ENCODE results near the gene MTCL3.

The MTCL3 gene

DNA sequence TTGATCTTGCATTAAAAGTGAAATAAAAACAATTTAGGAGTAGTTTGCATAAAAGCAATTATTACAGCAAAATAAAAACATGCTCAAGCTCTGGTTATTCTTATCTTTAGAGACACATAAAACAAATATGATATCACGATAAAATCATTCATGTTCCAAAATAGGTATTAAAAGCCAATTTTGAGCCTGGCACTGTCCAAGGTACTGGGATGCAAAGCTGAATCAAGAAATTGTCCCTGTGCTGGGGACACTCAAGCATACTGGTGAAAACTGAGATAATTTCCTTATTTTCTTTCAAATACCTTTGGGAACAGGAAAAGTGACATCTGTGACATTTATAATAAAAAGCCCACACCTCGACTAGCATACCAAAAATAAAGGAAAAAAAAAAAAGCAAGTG, 931 bp upstream of the MTCL3 start:
- Histone ChIP-seq H3K4me1 (ENCODE audit: insufficient read depth, low read length) (peaks cover 20% of the 10 kb centered on the region), H3K4me3 (ENCODE audit: low read length) (no peak overlapping the region), H3K9me3 (ENCODE audit: low read depth, low read length) (no peaks in the 10 kb centered on the region), H3K27me3 (ENCODE audit: insufficient read depth, low read length) (peaks cover 82% of the 10 kb centered on the region)

DNA sequence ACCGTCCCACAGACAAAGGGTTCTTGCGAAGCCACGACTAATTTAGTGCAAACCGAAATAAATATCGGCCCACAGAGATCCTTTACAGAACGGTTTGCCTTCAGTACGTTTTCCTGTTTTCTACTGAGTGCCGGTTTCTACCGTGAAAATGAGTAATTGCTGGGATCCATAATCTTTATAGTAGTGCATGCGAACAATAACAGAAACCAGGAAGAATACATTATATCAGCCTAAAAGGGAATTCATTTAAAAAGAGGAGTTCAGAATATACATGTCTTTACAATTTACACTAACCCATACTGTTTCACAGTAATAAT, 292 bp upstream of the MTCL3 start:
- H3K4me1 ChIP-seq (ENCODE audit: insufficient read depth, low read length): peaks cover 26% of the 10 kb centered on the region
- H3K4me3 ChIP-seq (ENCODE audit: low read length): no peak overlapping the region
- no peaks in the 10 kb centered on the region for H3K9me3 ChIP-seq (ENCODE audit: low read depth, low read length)
- H3K27me3 ChIP-seq (ENCODE audit: insufficient read depth, low read length): peaks cover 88% of the 10 kb centered on the region

DNA sequence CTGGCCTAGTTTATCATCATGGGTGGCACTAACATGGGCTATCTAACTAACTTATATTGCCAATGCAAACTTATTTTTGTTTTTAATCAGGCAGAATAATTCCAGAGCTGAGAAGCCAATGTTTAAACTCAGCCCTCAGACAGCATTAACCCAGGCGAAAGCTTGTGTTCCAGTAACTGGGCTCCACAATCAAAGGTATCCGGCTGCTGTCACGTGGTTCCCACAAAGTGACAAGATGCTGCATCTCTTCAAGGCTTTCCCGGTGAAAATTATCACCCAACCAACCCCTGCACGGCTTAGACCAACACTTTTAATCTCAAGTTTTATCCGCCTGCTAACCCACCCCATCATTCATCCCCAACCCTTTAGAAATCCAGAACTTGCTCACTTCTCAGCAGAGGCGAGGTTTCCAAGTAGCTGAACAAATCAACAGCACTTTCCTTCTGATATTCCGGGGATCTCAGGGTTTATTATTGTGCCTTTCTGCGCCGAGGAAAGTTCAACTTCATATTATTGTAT, 885 bp downstream of the MTCL3 start:
- Histone ChIP-seq H3K4me3 (ENCODE audit: low read length) (no peak overlapping the region), H3K4me1 (ENCODE audit: insufficient read depth, low read length) (peaks cover 31% of the 10 kb centered on the region), H3K9me3 (ENCODE audit: low read depth, low read length) (no peaks in the 10 kb centered on the region), H3K27me3 (ENCODE audit: insufficient read depth, low read length) (peaks cover 93% of the 10 kb centered on the region)

DNA sequence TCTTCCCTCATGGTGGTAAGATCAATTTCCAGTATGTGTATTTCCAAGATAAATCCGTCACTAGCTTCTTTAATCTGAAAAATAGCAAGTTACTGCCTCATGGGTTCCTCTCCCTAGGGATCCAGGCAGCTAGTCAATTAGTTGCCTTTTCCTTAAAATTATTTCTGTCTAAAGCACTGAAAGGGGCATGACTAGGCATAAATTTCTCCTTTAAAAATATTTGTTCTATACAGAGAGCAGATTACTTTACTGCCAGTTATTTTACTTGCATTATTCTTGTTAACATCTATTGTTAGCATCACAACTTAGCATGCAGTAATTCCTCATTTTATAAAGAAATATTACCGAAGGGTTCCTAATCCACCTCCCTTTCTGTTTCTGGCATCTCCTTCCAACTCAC, 1.4 kb downstream of the MTCL3 start:
- Histone ChIP-seq H3K27me3 (ENCODE audit: insufficient read depth, low read length) (peaks cover 92% of the 10 kb centered on the region), H3K4me3 (ENCODE audit: low read length) (no peak overlapping the region), H3K9me3 (ENCODE audit: low read depth, low read length) (no peaks in the 10 kb centered on the region), H3K4me1 (ENCODE audit: insufficient read depth, low read length) (peaks cover 31% of the 10 kb centered on the region)

DNA sequence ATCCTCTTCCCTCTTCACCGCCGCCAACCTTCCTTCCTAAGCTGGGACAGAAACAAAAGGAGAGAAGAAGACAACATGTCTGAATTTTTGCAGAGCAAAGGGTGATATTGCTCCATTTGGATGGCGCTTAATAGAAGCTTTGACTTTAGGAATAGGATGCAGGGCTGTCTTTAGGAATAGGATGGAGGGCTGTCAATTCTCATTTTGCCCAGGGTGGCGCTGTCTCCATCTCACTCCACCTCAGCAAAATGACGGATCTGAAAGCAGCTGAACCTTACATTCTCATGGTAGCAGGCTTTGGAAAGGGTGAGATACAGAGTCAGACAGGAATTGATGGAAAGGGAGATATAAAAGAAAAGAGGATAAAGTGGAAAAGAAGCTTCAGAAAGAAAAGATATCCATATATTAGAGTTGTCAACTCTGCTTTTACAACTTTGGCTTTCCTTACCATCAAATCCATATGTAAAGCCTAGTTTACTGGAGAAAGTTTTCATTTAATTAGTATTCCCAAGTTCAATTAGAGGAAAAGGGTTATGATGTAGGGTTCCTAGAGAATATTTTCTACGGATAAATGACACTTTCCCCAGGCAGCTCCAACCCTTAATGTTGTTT, 2.4 kb downstream of the MTCL3 start:
- H3K9me3 ChIP-seq (ENCODE audit: low read depth, low read length): no peaks in the 10 kb centered on the region
- peaks cover 31% of the 10 kb centered on the region for H3K4me1 ChIP-seq (ENCODE audit: insufficient read depth, low read length)
- H3K4me3 ChIP-seq (ENCODE audit: low read length): peak overlapping the region; percentile 39
- H3K27me3 ChIP-seq (ENCODE audit: insufficient read depth, low read length): peaks cover 91% of the 10 kb centered on the region

DNA sequence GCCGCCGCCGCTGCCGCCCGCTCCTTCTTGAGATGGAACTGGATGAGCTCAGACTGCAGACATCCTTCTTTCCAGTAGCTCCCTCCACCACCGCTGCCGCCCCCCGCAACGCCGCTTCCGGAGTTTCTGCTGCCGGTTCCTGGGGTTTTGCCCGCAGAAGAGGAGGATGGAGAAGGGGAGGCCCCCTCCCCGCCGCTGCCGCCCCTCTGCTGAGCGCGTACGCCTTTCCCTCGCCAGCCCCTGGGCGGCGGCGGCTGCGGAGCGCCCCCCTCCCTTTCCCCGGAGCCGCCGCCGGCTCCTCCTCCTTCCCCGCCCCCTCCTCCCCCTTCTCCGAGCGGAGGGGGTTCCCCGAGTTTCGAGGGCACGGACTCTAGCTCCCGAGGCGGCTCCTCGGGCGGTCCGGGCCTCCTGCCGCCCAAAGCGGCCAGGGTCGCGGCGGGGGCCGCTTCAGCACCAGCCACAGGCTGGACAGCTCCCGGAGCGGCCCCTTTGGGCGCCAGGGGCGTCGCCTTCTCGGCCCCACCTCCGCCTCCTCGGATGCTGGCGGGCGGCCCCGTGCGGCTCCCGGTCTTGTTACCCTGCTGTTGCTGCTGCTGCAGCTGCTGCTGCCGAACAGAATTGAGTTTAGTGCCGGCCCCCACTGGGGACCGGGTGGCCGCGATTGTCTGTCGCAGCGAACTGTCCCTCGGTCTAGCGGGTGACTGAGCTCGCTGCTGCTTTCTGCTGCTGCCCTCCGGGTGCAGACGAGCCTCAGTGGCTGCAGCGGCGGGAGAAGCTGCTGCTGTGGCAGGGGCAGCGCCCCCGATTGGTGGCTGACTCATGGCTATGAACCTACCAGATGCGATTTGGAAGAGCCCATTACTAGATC, 3.1 kb downstream of the MTCL3 start:
- peaks cover 83% of the 10 kb centered on the region for H3K27me3 ChIP-seq (ENCODE audit: insufficient read depth, low read length)
- peak overlapping the region; percentile 39 for H3K4me3 ChIP-seq (ENCODE audit: low read length)
- no peaks in the 10 kb centered on the region for H3K9me3 ChIP-seq (ENCODE audit: low read depth, low read length)
- H3K4me1 ChIP-seq (ENCODE audit: insufficient read depth, low read length): peaks cover 31% of the 10 kb centered on the region

DNA sequence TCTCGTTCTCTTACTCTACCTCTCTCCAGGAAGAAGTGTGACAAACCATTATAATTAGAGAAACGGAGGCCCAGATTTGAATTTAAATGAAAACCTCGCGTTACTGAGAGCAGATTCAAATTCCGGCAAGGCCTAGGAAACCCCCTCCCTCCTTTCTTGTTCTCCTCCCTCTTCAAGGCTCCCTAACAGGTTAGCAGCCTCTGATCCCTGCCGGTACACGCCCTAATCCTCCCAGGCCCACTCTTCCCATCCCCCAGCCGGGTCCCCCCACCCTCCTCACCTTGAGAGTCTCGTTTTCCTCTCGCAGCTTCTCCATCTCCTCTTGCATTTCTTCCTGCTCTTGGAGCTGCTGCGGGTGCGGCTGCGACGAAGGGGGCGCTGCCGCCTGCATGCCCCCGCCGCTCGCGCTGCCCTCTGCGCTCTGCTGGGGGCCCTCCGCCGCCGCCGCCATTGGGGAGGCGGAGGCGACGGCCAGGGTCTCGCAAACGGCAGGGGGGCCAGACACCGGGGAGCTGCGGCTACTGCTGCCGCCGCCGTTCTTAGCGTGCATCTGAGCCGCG, 3.8 kb downstream of the MTCL3 start:
- H3K27me3 ChIP-seq (ENCODE audit: insufficient read depth, low read length): peaks cover 77% of the 10 kb centered on the region

DNA sequence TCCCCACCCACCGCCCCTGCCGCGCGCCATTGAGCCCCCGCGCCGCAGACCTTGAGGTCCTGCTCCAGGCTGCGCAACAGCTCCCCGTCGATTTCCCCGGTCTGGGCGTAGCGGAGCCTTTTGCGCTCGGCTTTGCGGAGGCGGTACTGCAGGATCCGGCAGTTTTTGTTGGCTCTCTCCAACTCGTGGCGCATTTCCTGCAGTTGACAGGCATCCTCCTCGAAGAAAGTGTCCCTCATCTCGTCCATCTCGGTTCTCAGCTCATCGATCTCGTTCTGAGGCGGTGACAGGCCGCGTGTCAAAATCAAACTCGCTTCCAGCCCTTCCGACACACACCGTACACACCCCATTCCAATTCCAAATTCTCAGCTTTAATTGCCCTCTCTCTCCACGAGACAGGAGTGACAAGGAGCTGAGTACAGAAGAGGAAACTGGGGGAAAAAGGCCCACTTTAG, 4.3 kb downstream of the MTCL3 start:
- Histone ChIP-seq H3K4me1 (ENCODE audit: insufficient read depth, low read length) (peaks cover 31% of the 10 kb centered on the region), H3K4me3 (ENCODE audit: low read length) (peak overlapping the region; percentile 39), H3K9me3 (ENCODE audit: low read depth, low read length) (no peaks in the 10 kb centered on the region), H3K27me3 (ENCODE audit: insufficient read depth, low read length) (peaks cover 72% of the 10 kb centered on the region)

More for the DNA sequence above, 3.8 kb downstream of the MTCL3 start:
- Histone ChIP-seq H3K9me3 (ENCODE audit: low read depth, low read length) (no peaks in the 10 kb centered on the region), H3K4me1 (ENCODE audit: insufficient read depth, low read length) (peaks cover 31% of the 10 kb centered on the region), H3K4me3 (ENCODE audit: low read length) (peak overlapping the region; percentile 39)

DNA sequence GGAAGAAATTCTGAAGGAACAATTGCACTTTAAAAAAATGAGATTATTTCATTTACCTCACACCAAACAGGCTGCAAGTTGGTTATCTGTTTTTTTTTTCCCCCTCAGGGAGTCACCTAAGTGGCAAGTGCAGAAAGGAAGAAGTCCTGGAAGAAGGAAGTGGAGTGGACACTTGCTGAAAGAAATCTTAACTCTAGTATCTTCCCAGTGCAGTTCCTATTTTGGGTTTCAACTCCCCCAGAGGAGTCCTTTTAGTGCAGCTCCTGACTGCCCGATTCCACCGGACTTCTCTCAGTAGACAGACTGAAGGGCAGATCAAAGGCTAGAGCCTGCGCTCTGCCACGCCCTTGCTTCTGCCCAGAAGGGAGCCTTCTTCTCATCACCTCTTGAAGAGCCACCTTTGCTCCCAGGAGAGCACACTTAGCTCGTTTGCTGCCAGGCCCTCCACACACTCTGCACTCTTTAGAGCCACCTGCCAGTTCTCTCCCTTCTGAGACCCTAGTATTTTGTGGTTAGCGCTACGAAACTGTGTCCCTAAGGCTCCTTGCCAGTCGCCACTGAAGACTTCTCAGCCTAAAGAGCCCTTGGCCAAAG, 4.9 kb downstream of the MTCL3 start:
- H3K27me3 ChIP-seq (ENCODE audit: insufficient read depth, low read length): peaks cover 66% of the 10 kb centered on the region
- peaks cover 31% of the 10 kb centered on the region for H3K4me1 ChIP-seq (ENCODE audit: insufficient read depth, low read length)
- H3K4me3 ChIP-seq (ENCODE audit: low read length): no peak overlapping the region
- H3K9me3 ChIP-seq (ENCODE audit: low read depth, low read length): no peaks in the 10 kb centered on the region

DNA sequence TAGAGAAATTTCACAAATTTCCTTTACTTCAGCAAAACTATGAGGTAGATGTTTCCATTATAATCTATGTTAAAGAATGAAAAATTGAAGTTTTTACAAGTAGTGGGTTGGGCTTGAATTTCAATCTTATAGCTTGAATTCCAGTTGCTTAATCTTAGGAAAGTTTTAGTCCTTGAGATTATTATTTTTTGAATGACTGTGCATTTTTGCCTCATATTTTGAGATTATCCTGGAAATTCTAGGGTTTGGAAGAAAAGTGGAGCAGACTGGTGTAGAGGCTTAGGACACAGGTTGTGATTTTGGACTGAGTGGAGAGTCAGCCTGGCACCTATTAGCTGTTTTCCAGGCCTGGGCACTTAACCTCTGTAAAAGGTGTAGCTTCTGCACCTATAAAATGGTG, 5.7 kb downstream of the MTCL3 start:
- Histone ChIP-seq H3K4me1 (ENCODE audit: insufficient read depth, low read length) (peaks cover 27% of the 10 kb centered on the region), H3K27me3 (ENCODE audit: insufficient read depth, low read length) (peaks cover 62% of the 10 kb centered on the region), H3K4me3 (ENCODE audit: low read length) (no peak overlapping the region), H3K9me3 (ENCODE audit: low read depth, low read length) (no peaks in the 10 kb centered on the region)

DNA sequence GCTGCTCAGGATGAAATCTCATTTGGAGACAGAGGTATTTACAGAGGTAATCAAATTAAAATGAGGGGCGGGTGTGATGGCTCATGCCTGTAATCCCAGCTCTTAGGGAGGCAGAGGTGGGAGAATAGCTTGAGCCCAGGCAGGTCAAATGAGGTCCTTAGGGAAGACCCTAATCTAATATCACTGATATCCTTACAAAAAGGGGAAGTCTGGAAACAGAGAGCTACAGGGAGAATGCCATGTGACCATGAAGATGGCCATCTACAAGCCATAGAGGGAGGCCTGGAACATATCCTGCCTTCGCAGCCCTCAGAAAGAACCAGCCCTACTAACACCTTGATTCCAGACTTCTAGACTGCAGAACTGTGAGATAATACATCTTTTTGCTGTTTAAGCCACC, 8.3 kb downstream of the MTCL3 start:
- peaks cover 17% of the 10 kb centered on the region for H3K4me1 ChIP-seq (ENCODE audit: insufficient read depth, low read length)
- H3K4me3 ChIP-seq (ENCODE audit: low read length): no peak overlapping the region
- no peaks in the 10 kb centered on the region for H3K9me3 ChIP-seq (ENCODE audit: low read depth, low read length)
- H3K27me3 ChIP-seq (ENCODE audit: insufficient read depth, low read length): peaks cover 38% of the 10 kb centered on the region

DNA sequence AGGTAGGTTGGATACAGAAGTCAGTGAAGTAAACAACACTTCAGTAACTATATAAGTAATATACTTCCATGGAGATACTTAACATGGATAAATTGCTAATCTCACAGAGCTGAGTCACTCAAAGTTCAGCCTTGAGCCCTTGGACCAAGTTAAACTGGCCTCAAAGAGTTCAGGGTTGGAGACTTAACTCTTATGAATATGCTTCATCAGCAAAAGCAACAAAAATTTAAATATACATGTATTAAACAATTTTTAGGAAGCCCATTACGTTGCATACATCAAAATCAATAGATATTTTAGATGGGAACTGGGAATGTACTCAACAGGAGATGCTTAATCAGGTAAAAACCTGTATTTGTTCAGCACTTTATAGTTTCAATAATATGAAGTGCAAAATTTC, 12.2 kb downstream of the MTCL3 start:
- Histone ChIP-seq H3K9me3 (ENCODE audit: low read depth, low read length) (no peaks in the 10 kb centered on the region), H3K4me1 (ENCODE audit: insufficient read depth, low read length) (no peaks in the 10 kb centered on the region), H3K27me3 (ENCODE audit: insufficient read depth, low read length) (peaks cover 3% of the 10 kb centered on the region), H3K4me3 (ENCODE audit: low read length) (no peak overlapping the region)

DNA sequence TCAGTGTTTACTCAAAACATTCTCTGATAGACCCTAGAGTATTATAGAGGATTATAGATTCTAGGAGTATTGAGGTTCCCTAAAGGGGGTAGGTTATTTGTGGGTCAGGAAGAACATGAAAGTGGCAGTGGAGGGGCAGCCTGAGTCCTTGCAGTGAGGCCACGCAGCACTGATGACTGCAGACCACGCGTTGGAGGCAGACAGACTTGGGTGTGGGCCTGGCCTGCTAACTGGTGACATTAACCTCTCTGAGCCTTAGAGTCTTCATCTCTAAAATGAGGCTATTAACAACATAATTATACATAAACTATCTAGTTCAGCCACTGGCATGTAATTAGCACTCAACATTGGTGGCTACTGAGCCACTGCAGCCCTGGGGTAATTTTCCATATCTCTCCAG, 16.1 kb downstream of the MTCL3 start:
- Histone ChIP-seq H3K27me3 (ENCODE audit: insufficient read depth, low read length) (no peaks in the 10 kb centered on the region), H3K9me3 (ENCODE audit: low read depth, low read length) (no peaks in the 10 kb centered on the region), H3K4me1 (ENCODE audit: insufficient read depth, low read length) (no peaks in the 10 kb centered on the region), H3K4me3 (ENCODE audit: low read length) (no peak overlapping the region)

DNA sequence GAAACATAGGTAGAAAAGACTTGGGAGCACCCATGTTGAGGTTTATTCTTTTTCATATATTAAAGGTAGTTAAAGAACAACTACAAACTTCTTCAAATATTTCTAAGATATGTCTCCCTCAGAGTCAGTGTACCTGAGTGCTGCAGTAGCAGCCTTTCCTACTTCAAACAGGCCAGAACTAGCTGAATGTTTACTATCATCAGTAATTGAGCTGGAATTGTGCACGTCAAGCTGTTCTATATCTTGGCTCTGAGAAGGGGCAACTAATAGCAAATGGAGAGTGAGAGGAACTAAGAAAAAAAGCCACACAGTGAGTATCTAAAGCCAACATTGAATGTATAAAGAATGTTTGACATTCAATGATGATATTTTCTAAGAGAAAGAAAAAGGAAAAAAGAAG, 21.7 kb downstream of the MTCL3 start:
- Histone ChIP-seq H3K4me3 (ENCODE audit: low read length) (no peak overlapping the region), H3K4me1 (ENCODE audit: insufficient read depth, low read length) (no peaks in the 10 kb centered on the region), H3K27me3 (ENCODE audit: insufficient read depth, low read length) (peaks cover 2% of the 10 kb centered on the region), H3K9me3 (ENCODE audit: low read depth, low read length) (no peaks in the 10 kb centered on the region)

DNA sequence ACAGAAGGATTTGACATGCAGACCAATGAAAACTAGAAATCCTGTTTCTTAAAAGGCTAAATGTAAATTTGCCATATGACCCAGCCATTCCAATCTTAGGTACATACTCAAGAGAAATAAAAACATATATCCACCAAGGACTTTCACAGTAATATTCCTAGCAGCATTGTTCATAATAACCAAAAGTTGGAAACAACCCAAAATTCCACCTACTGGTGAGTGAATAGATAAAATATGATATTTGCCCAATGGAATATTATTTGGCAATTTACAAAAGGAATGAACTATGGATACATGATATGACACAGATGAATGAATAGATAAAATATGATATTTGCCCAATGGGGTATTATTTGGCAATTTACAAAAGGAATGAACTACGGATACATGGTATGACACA, 22.7 kb downstream of the MTCL3 start:
- H3K4me3 ChIP-seq (ENCODE audit: low read length): no peak overlapping the region
- no peaks in the 10 kb centered on the region for H3K4me1 ChIP-seq (ENCODE audit: insufficient read depth, low read length)
- peaks cover 2% of the 10 kb centered on the region for H3K27me3 ChIP-seq (ENCODE audit: insufficient read depth, low read length)
- H3K9me3 ChIP-seq (ENCODE audit: low read depth, low read length): no peaks in the 10 kb centered on the region

All from mononuclear cell (primary cell).